ENCODE measurements around the gene CCDC192.

GRCh38 chr5:127891942-127892341 is 188.8 kb downstream of the CCDC192 start:
- no peak for TF ChIP-seq CTCF (IDR thresholded peaks at IDR 0.05)
- no peak for TF ChIP-seq POLR2A (IDR thresholded peaks at IDR 0.05)
